Right lobe of liver (tissue), 6 donors: Measurements from ENCODE around the gene DNAJA4. TPM values are rescaled to one million over a fixed set of nuclear protein-coding genes. Genes with fewer than 3 reads are reported as not detected.

Experiments used
- ATAC-seq, 4 donors: fragments of 200-7000 bp; cut with Tn5 transposase; one replicate each; pipeline ENCODE4 v1.9.1; 2020; ENCODE audit warnings: mild to moderate bottlenecking in 4 of 4, moderate library complexity in 4 of 4
- DNase-seq, 3 donors: peaks; one replicate each; pipeline ENCODE4 v3.0.0-alpha.2; 2020
- H3K27ac ChIP-seq, 3 donors: fragments of 200-600 bp; one replicate each; pipeline ENCODE4 v1.8.0; 2022
- H3K27me3 ChIP-seq, 2 donors: fragments of 200-600 bp; one replicate each; pipeline ENCODE4 v1.8.0; 2022
- H3K36me3 ChIP-seq, 4 donors: fragments of 200-600 bp; sonication (generic) in 1 of 4; one replicate each; pipeline versions ENCODE4 v1.5.1 to v1.8.0; 2017 to 2022; ENCODE audit warnings: control low read depth in 1 of 4
- H3K4me1 ChIP-seq, 4 donors: fragments of 200-600 bp; sonication (generic) in 1 of 4; one replicate each; pipeline versions ENCODE4 v1.5.1 to v1.8.0; 2017 to 2022; ENCODE audit warnings: control low read depth in 1 of 4
- H3K4me3 ChIP-seq, 3 donors: fragments of 200-600 bp; one replicate each; pipeline ENCODE4 v1.8.0; 2022
- H3K9me3 ChIP-seq, 4 donors: fragments of 200-600 bp; sonication (generic) in 1 of 4; one replicate each; pipeline versions ENCODE4 v1.5.1 to v1.8.0; 2017 to 2022; ENCODE audit warnings: control low read depth in 1 of 4
- POLR2A ChIP-seq: fragments of 450-650 bp; IDR thresholded peaks from one replicate; pipeline ENCODE4 v1.6.1; 2017; ENCODE audit warnings: antibody characterized with exemption, mild to moderate bottlenecking
- WGBS: methylation state at CpG from one replicate; pipeline ENCODE4 v1.1.6; 2018; ENCODE audit warnings: low coverage, low lambda C conversion rate; ENCODE audit not compliant: insufficient coverage; ENCODE audit errors: missing lambda C conversion rate; 5-methylcytosine and 5-hydroxymethylcytosine counted together
- intact Hi-C, 2 donors: fragments of 100-400 bp; cut with DNase I; formaldehyde crosslinking; loops; one replicate each; pipeline versions ENCODE4 v1.11.2 to v1.14.1; 2022
- total RNA-seq, 6 experiments: library from RNA; depleted of rRNA in 2 of 6; stranded (reverse); fragments of >200 nt in 2 of 6; fragmentation: NEBNext Ultra II Directional in 3 of 6; extraction: Animal tissue kit (Norgen Biotek cat#: 25700) in 3 of 6; gene quantifications; one replicate each; pipeline versions ENCODE4 v1.1.0 to v1.2.4, GENCODE V29; 2016 to 2023
- TF ChIP-seq, protein P1 (sequence below), 4 donors: fragments of 200-600 bp in 3 of 4; fragments of 450-650 bp in 1 of 4; IDR thresholded peaks; one replicate each; pipeline versions ENCODE4 v1.5.1 to v1.8.0; 2016 to 2022; ENCODE audit warnings: antibody characterized with exemption in 4 of 4, mild to moderate bottlenecking in 2 of 4
- donor health status: DM: no; HTN: yes; CAD: no.
- donor health status: DM: no; HTN: no; CAD: no.
- donor health status: DM: no; HTN: no; CAD: no.
- donor health status: DM: no; HTN: yes; CAD: no.
- donor health status: DM: no; HTN: yes; CAD: no.

The DNAJA4 gene
- total RNA-seq, 6 experiments from 2014 or later = 0.73 to 3.4 (median 1.9) TPM

GRCh38 chr15:78265752-78266224 lies 1.4 kb downstream of the DNAJA4 start:
- intact Hi-C loops = no loop called here
- no peaks in the 10 kb centered on the region for H3K27me3 ChIP-seq
- DNase-seq = no peak
- 69% methylated on average over 9 of the region's 9 CpGs for WGBS
- H3K27ac ChIP-seq = no peak overlapping the region
- no peaks in the 10 kb centered on the region for H3K36me3 ChIP-seq
- no peaks in the 10 kb centered on the region for H3K9me3 ChIP-seq
- no peak overlapping the region for H3K4me3 ChIP-seq
- TF ChIP-seq, protein P1, sequence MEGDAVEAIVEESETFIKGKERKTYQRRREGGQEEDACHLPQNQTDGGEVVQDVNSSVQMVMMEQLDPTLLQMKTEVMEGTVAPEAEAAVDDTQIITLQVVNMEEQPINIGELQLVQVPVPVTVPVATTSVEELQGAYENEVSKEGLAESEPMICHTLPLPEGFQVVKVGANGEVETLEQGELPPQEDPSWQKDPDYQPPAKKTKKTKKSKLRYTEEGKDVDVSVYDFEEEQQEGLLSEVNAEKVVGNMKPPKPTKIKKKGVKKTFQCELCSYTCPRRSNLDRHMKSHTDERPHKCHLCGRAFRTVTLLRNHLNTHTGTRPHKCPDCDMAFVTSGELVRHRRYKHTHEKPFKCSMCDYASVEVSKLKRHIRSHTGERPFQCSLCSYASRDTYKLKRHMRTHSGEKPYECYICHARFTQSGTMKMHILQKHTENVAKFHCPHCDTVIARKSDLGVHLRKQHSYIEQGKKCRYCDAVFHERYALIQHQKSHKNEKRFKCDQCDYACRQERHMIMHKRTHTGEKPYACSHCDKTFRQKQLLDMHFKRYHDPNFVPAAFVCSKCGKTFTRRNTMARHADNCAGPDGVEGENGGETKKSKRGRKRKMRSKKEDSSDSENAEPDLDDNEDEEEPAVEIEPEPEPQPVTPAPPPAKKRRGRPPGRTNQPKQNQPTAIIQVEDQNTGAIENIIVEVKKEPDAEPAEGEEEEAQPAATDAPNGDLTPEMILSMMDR (IDR thresholded peaks at IDR 0.05) = no peak
- TF ChIP-seq POLR2A = no peak
- H3K4me1 ChIP-seq = peaks cover 0 to 3% (median 0%) of the 10 kb centered on the region in 4 donors
- no peak for ATAC-seq

- H3K27me3 ChIP-seq = no peaks in the 10 kb centered on the region
- peaks cover 0 to 3% (median 0%) of the 10 kb centered on the region in 4 donors for H3K4me1 ChIP-seq
- no peaks in the 10 kb centered on the region for H3K36me3 ChIP-seq
- H3K27ac ChIP-seq = no peak overlapping the region
- intact Hi-C loops = no loop called here
- ATAC-seq (no peak), DNase-seq (no peak)
- TF ChIP-seq, protein P1 (IDR thresholded peaks at IDR 0.05) = no peak
- no peak for TF ChIP-seq POLR2A
- no peaks in the 10 kb centered on the region for H3K9me3 ChIP-seq
- H3K4me3 ChIP-seq = no peak overlapping the region
These were observed 1.9 kb downstream of the DNAJA4 start for GRCh38 chr15:78266229-78266628.

DNA sequence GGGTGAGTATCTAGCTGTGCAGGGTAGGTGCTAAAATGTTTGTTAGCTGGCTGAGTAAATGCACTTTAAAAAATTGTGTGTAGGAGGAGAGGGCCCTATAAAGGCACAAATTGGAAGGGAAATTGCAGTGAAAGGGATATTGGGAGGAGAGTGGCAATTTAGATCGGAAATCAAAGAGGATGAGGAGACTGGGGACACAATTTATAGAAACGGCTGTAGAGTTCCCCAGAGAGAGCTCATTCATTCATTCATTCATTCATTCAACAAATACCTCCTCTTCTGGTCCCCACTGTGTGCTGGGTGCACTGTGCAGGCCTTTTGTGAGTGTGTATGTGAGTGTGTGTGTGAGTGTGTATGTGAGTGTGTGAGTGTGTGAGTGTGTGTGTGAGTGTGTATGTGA lies 2.4 kb downstream of the DNAJA4 start:
- Histone ChIP-seq H3K9me3 (no peaks in the 10 kb centered on the region), H3K4me1 (peaks cover 0 to 3% (median 0%) of the 10 kb centered on the region in 4 donors), H3K4me3 (no peak overlapping the region), H3K27ac (no peak overlapping the region), H3K36me3 (no peaks in the 10 kb centered on the region), H3K27me3 (no peaks in the 10 kb centered on the region)
- no peak for DNase-seq
- no peak for ATAC-seq
- WGBS = 73% methylated on average over 2 of the region's 2 CpGs
- TF ChIP-seq POLR2A = no peak
- TF ChIP-seq, protein P1 (IDR thresholded peaks at IDR 0.05) = no peak
- intact Hi-C loops = no loop called here

GRCh38 chr15:78272316-78272715 lies 8.0 kb downstream of the DNAJA4 start:
- 69% methylated on average over 2 of the region's 2 CpGs for WGBS
- ATAC-seq (no peak), DNase-seq (no peak)
- no peaks in the 10 kb centered on the region for H3K4me1 ChIP-seq
- no peak overlapping the region for H3K4me3 ChIP-seq
- no peaks in the 10 kb centered on the region for H3K9me3 ChIP-seq
- H3K36me3 ChIP-seq = no peaks in the 10 kb centered on the region
- TF ChIP-seq POLR2A = no peak
- TF ChIP-seq, protein P1 (IDR thresholded peaks at IDR 0.05) = no peak
- intact Hi-C loops = no loop called here
- H3K27ac ChIP-seq = no peak overlapping the region
- H3K27me3 ChIP-seq = no peaks in the 10 kb centered on the region

DNA sequence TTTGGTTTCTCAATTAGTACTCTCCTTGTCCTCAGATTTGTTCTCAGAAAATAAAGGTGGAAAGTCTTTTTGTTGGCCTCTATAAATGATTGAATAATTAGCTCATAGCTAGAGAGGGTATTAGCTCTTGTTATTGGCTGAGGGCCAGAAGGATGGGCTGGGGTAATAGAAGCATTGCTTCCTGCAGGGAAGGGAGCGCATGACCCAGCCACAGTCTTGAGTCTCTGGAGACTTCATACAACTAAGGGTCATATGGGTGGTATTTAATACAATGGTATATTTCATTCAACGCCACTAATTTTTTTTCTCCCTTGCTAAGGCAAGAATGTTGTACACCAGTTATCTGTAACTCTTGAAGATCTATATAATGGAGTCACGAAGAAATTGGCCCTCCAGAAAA lies 8.4 kb downstream of the DNAJA4 start:
- TF ChIP-seq, protein P1 (IDR thresholded peaks at IDR 0.05) = no peak
- TF ChIP-seq POLR2A = no peak
- no peaks in the 10 kb centered on the region for H3K9me3 ChIP-seq
- H3K4me1 ChIP-seq = no peaks in the 10 kb centered on the region
- no peaks in the 10 kb centered on the region for H3K36me3 ChIP-seq
- 88% methylated on average over 3 of the region's 3 CpGs for WGBS
- no peak for ATAC-seq
- no peak for DNase-seq
- H3K27ac ChIP-seq = no peak overlapping the region
- no peaks in the 10 kb centered on the region for H3K27me3 ChIP-seq
- intact Hi-C loops = no loop called here
- no peak overlapping the region for H3K4me3 ChIP-seq
